WTC11 (cell line): ENCODE data around the gene ECE1. TPM values are rescaled to one million over a fixed set of nuclear protein-coding genes. Genes with fewer than 3 reads are reported as not detected.

Experiments used
- ATAC-seq: fragments of 200-7000 bp; cut with Tn5 transposase; 2 replicates; pipeline ENCODE4 v1.10.0; 2021; ENCODE audit warnings: mild to moderate bottlenecking, moderate library complexity
- CTCF ChIA-PET: fragments of 300-600 bp; sonication (Branson Sonifier 250); formaldehyde crosslinking; loops from one replicate; lab custom pipeline; 2021; ENCODE audit warnings: antibody characterized with exemption; lab: Charles Lee
- POLR2A ChIA-PET: fragments of 350-600 bp; sonication (Branson Sonifier 250); formaldehyde crosslinking; loops from one replicate; lab custom pipeline; 2021; ENCODE audit warnings: antibody characterized with exemption; lab: Charles Lee
- DNase-seq: peaks from one replicate; pipeline ENCODE4 v3.0.0; 2021; ENCODE audit warnings: low spot score
- H3K27ac Mint-ChIP-seq: 2 replicates; pipeline ENCODE4 v1.8.0; 2021; ENCODE audit warnings: mixed read lengths
- H3K27me3 Mint-ChIP-seq: 2 replicates; pipeline ENCODE4 v1.8.0; 2021; ENCODE audit warnings: low read depth, mild to moderate bottlenecking, moderate library complexity, mixed read lengths
- H3K36me3 Mint-ChIP-seq: 2 replicates; pipeline ENCODE4 v1.8.0; 2021; ENCODE audit warnings: mixed read lengths
- H3K4me1 Mint-ChIP-seq: 2 replicates; pipeline ENCODE4 v1.8.0; 2022; ENCODE audit warnings: mixed read lengths
- H3K4me3 Mint-ChIP-seq: 2 replicates; pipeline ENCODE4 v1.8.0; 2021; ENCODE audit warnings: mild to moderate bottlenecking, moderate library complexity, mixed read lengths
- H3K9me3 Mint-ChIP-seq: 2 replicates; pipeline ENCODE4 v1.8.0; 2021; ENCODE audit warnings: mixed read lengths
- NFE2L1 ChIP-seq: sonication (generic); formaldehyde crosslinking; IDR thresholded peaks from 2 replicates; pipeline ENCODE4 v1.8.1; 2023; ENCODE audit warnings: missing genetic modification reagents
- NR2C2 ChIP-seq: sonication (generic); formaldehyde crosslinking; IDR thresholded peaks from 2 replicates; pipeline ENCODE4 v1.8.0; 2022; ENCODE audit warnings: mild to moderate bottlenecking, missing genetic modification reagents
- NR3C1 ChIP-seq: sonication (generic); formaldehyde crosslinking; conservative IDR thresholded peaks from 2 replicates; pipeline ENCODE4 v1.8.1; 2023; ENCODE audit warnings: low read depth, mild to moderate bottlenecking, missing genetic modification reagents
- TCF7 ChIP-seq: sonication (generic); formaldehyde crosslinking; IDR thresholded peaks from 2 replicates; pipeline ENCODE4 v1.8.0; 2022; ENCODE audit warnings: mild to moderate bottlenecking, low read depth, missing genetic modification reagents, moderate library complexity
- ZNF671 ChIP-seq: fragments of 250-450 bp; sonication (Bioruptor Pico); IDR thresholded peaks from 2 replicates; pipeline ENCODE4 v1.8.0; 2021; ENCODE audit warnings: mild to moderate bottlenecking
- total RNA-seq: library from RNA; stranded (reverse); gene quantifications from 3 replicates; pipeline ENCODE4 v1.2.3, GENCODE V29; 2021
- TF ChIP-seq, protein P1 (sequence below): sonication (generic); formaldehyde crosslinking; IDR thresholded peaks from 2 replicates; pipeline ENCODE4 v1.8.1; 2023; ENCODE audit warnings: mild to moderate bottlenecking, missing genetic modification reagents, borderline replicate concordance
- TF ChIP-seq, protein P2 (sequence below): sonication (generic); formaldehyde crosslinking; IDR thresholded peaks from 2 replicates; pipeline ENCODE4 v1.8.0; 2023; ENCODE audit warnings: missing genetic modification reagents, mild to moderate bottlenecking, borderline replicate concordance
- TF ChIP-seq, protein P3 (sequence below): sonication (generic); formaldehyde crosslinking; IDR thresholded peaks from 2 replicates; pipeline ENCODE4 v1.8.1; 2023; ENCODE audit warnings: mild to moderate bottlenecking, moderate library complexity, missing genetic modification reagents
- TF ChIP-seq, protein P4 (sequence below): fragments of 200-600 bp; IDR thresholded peaks from 2 replicates; pipeline ENCODE4 v1.8.0; 2022; ENCODE audit warnings: antibody characterized with exemption
- TF ChIP-seq, protein P5 (sequence below): sonication (generic); formaldehyde crosslinking; conservative IDR thresholded peaks from 2 replicates; pipeline ENCODE4 v1.8.1; 2023; ENCODE audit warnings: mild to moderate bottlenecking, low read depth, missing genetic modification reagents, moderate library complexity

ECE1 gene
- total RNA-seq, 1 experiment from 2014 or later = 45.0 TPM

DNA sequence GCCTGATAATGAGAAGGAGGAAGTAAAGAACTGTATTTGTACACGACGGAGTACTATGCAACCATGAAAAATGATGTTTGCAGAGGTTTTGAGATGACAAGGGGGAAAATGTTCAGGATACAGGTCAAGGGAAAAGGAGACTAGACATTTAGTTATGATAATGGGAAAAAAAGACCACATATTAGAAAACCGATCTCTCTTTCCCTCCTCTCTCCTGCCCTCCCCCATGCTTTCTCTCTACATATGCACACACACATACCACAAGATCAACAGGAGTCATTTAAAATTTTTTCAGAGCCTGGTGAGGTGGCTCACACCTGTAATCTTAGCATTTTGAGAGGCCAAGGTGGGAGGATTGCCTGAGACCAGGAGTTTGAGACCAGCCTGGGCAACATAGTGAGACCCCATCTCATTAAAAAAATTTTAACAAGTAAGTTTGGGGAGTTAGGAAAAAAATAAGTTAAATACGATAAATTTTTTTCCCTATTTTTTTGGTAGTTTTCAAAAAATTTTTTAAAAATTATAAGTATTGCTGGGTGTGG is 44.5 kb downstream of the ECE1 start (continued):
- TF ChIP-seq, protein P1, sequence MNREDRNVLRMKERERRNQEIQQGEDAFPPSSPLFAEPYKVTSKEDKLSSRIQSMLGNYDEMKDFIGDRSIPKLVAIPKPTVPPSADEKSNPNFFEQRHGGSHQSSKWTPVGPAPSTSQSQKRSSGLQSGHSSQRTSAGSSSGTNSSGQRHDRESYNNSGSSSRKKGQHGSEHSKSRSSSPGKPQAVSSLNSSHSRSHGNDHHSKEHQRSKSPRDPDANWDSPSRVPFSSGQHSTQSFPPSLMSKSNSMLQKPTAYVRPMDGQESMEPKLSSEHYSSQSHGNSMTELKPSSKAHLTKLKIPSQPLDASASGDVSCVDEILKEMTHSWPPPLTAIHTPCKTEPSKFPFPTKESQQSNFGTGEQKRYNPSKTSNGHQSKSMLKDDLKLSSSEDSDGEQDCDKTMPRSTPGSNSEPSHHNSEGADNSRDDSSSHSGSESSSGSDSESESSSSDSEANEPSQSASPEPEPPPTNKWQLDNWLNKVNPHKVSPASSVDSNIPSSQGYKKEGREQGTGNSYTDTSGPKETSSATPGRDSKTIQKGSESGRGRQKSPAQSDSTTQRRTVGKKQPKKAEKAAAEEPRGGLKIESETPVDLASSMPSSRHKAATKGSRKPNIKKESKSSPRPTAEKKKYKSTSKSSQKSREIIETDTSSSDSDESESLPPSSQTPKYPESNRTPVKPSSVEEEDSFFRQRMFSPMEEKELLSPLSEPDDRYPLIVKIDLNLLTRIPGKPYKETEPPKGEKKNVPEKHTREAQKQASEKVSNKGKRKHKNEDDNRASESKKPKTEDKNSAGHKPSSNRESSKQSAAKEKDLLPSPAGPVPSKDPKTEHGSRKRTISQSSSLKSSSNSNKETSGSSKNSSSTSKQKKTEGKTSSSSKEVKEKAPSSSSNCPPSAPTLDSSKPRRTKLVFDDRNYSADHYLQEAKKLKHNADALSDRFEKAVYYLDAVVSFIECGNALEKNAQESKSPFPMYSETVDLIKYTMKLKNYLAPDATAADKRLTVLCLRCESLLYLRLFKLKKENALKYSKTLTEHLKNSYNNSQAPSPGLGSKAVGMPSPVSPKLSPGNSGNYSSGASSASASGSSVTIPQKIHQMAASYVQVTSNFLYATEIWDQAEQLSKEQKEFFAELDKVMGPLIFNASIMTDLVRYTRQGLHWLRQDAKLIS (CRISPR knock-in tag) = no peak
- TF ChIP-seq NR3C1 (CRISPR knock-in tag) (no peak), TCF7 (CRISPR knock-in tag) (no peak)
- TF ChIP-seq, protein P2, sequence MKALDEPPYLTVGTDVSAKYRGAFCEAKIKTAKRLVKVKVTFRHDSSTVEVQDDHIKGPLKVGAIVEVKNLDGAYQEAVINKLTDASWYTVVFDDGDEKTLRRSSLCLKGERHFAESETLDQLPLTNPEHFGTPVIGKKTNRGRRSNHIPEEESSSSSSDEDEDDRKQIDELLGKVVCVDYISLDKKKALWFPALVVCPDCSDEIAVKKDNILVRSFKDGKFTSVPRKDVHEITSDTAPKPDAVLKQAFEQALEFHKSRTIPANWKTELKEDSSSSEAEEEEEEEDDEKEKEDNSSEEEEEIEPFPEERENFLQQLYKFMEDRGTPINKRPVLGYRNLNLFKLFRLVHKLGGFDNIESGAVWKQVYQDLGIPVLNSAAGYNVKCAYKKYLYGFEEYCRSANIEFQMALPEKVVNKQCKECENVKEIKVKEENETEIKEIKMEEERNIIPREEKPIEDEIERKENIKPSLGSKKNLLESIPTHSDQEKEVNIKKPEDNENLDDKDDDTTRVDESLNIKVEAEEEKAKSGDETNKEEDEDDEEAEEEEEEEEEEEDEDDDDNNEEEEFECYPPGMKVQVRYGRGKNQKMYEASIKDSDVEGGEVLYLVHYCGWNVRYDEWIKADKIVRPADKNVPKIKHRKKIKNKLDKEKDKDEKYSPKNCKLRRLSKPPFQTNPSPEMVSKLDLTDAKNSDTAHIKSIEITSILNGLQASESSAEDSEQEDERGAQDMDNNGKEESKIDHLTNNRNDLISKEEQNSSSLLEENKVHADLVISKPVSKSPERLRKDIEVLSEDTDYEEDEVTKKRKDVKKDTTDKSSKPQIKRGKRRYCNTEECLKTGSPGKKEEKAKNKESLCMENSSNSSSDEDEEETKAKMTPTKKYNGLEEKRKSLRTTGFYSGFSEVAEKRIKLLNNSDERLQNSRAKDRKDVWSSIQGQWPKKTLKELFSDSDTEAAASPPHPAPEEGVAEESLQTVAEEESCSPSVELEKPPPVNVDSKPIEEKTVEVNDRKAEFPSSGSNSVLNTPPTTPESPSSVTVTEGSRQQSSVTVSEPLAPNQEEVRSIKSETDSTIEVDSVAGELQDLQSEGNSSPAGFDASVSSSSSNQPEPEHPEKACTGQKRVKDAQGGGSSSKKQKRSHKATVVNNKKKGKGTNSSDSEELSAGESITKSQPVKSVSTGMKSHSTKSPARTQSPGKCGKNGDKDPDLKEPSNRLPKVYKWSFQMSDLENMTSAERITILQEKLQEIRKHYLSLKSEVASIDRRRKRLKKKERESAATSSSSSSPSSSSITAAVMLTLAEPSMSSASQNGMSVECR (CRISPR knock-in tag) = no peak
- TF ChIP-seq, all 79 proteins: peak for 0

DNA sequence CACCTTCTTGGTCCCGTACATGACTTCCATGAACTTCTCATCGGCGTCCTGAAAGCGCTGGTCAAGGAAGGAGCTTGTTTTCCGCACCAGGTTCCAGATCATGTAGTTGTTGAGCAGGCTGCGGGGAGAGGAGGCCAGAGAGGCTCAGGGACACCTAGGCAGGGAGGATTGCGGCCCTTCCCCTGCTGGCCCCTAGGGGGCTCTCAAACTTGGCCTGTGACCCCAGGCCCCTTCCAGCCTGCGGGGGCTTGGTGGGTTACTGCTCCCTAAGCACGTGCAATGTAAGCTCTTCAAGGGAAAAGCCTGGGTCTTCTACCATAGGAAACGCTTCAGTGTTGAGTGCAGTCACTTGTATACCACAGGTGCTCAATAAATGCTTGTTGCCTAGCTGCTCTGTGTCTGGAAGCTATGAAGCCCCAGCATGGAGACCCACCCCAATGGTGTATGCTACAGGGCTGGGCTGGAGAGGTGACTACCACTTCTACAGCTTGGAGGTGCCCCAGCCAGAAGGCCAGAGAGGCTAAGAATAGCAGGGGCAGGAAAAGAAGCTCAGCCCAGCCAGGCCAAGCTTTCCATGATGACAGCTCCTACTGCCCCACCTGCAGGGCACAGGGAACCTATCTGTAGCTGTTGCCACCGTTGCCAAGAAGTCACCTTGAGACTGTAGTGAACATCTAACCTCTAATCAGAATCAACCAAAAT is 45.1 kb downstream of the ECE1 start:
- peaks cover 4% of the 10 kb centered on the region for H3K9me3 Mint-ChIP-seq
- ATAC-seq (peak; percentile 88), DNase-seq (peak; percentile 67)
- TF ChIP-seq NFE2L1 (CRISPR knock-in tag) = no peak
- TF ChIP-seq, protein P3, sequence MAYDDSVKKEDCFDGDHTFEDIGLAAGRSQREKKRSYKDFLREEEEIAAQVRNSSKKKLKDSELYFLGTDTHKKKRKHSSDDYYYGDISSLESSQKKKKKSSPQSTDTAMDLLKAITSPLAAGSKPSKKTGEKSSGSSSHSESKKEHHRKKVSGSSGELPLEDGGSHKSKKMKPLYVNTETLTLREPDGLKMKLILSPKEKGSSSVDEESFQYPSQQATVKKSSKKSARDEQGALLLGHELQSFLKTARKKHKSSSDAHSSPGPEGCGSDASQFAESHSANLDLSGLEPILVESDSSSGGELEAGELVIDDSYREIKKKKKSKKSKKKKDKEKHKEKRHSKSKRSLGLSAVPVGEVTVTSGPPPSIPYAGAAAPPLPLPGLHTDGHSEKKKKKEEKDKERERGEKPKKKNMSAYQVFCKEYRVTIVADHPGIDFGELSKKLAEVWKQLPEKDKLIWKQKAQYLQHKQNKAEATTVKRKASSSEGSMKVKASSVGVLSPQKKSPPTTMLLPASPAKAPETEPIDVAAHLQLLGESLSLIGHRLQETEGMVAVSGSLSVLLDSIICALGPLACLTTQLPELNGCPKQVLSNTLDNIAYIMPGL (CRISPR knock-in tag) = 0 out of 2 replicates have a peak, but pooled peaks have one; percentile 34
- TF ChIP-seq, protein P4, sequence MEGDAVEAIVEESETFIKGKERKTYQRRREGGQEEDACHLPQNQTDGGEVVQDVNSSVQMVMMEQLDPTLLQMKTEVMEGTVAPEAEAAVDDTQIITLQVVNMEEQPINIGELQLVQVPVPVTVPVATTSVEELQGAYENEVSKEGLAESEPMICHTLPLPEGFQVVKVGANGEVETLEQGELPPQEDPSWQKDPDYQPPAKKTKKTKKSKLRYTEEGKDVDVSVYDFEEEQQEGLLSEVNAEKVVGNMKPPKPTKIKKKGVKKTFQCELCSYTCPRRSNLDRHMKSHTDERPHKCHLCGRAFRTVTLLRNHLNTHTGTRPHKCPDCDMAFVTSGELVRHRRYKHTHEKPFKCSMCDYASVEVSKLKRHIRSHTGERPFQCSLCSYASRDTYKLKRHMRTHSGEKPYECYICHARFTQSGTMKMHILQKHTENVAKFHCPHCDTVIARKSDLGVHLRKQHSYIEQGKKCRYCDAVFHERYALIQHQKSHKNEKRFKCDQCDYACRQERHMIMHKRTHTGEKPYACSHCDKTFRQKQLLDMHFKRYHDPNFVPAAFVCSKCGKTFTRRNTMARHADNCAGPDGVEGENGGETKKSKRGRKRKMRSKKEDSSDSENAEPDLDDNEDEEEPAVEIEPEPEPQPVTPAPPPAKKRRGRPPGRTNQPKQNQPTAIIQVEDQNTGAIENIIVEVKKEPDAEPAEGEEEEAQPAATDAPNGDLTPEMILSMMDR = peak; percentile 66
- no peak overlapping the region for H3K4me3 Mint-ChIP-seq
- H3K36me3 Mint-ChIP-seq = peaks cover 11% of the 10 kb centered on the region
- no peak overlapping the region for H3K27ac Mint-ChIP-seq
- no peaks in the 10 kb centered on the region for H3K27me3 Mint-ChIP-seq
- H3K4me1 Mint-ChIP-seq = peaks cover 7% of the 10 kb centered on the region
- POLR2A ChIA-PET = interaction anchor here (0.6 kb wide), 1 partner anchor 158 kb away, joined by 3 read pairs; no protein-coding TSS in a partner anchor
- CTCF ChIA-PET = interaction anchor here (0.5 to 7.2 kb wide), 40 partner anchors 9 to 778 kb away, joined by 3 to 69 read pairs (median 4); no protein-coding TSS in a partner anchor

DNA sequence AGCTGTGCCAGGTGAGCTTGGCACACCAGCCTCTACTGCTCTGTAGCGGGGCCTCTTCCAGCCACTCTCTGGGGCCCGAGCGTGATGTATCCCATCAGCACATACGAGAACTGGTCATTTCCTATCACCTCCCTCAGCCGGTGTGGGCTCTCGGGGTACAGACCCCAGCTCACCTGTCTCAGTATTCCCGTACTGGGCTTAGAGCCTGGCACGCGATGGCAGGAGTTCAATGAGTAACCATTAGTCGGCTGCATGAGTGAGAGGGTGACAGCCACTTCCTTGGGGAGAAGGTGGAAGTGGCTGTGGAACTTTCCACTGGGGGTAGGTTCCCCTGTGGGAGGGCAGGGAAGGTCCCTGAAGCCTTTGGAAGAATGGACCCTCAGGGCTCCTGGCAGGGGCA is 46.1 kb downstream of the ECE1 start:
- H3K4me1 Mint-ChIP-seq = peaks cover 7% of the 10 kb centered on the region
- H3K27me3 Mint-ChIP-seq = no peaks in the 10 kb centered on the region
- H3K36me3 Mint-ChIP-seq = peaks cover 11% of the 10 kb centered on the region
- no peak for ATAC-seq
- no peak overlapping the region for H3K27ac Mint-ChIP-seq
- CTCF ChIA-PET = interaction anchor here (1.4 to 7.2 kb wide), 8 partner anchors 11 to 128 kb away, joined by 4 to 69 read pairs (median 9); no protein-coding TSS in a partner anchor
- DNase-seq = no peak
- no peak overlapping the region for H3K4me3 Mint-ChIP-seq
- POLR2A ChIA-PET = no interaction called here
- peaks cover 4% of the 10 kb centered on the region for H3K9me3 Mint-ChIP-seq
- TF ChIP-seq, protein P2 (CRISPR knock-in tag) = no peak
- TF ChIP-seq NR2C2 (CRISPR knock-in tag) = no peak
- no peak for TF ChIP-seq ZNF671 (CRISPR knock-in tag)
- TF ChIP-seq NR3C1 (CRISPR knock-in tag) = no peak
- TF ChIP-seq, protein P5, sequence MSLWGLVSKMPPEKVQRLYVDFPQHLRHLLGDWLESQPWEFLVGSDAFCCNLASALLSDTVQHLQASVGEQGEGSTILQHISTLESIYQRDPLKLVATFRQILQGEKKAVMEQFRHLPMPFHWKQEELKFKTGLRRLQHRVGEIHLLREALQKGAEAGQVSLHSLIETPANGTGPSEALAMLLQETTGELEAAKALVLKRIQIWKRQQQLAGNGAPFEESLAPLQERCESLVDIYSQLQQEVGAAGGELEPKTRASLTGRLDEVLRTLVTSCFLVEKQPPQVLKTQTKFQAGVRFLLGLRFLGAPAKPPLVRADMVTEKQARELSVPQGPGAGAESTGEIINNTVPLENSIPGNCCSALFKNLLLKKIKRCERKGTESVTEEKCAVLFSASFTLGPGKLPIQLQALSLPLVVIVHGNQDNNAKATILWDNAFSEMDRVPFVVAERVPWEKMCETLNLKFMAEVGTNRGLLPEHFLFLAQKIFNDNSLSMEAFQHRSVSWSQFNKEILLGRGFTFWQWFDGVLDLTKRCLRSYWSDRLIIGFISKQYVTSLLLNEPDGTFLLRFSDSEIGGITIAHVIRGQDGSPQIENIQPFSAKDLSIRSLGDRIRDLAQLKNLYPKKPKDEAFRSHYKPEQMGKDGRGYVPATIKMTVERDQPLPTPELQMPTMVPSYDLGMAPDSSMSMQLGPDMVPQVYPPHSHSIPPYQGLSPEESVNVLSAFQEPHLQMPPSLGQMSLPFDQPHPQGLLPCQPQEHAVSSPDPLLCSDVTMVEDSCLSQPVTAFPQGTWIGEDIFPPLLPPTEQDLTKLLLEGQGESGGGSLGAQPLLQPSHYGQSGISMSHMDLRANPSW (CRISPR knock-in tag) = no peak
